NCI-H774 (cell line): Measurements from ENCODE around the gene COX20.
"Not testable (repeated sequence)": the region's sequence is repeated elsewhere in the genome, so short reads cannot be mapped to it uniquely, and the experiment has no call there.

Source experiments
- DNase-seq: peaks from one replicate; lab custom pipeline; 2025; lab: John Stamatoyannopoulos, UW

Gene COX20, protein sequence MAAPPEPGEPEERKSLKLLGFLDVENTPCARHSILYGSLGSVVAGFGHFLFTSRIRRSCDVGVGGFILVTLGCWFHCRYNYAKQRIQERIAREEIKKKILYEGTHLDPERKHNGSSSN

DNA sequence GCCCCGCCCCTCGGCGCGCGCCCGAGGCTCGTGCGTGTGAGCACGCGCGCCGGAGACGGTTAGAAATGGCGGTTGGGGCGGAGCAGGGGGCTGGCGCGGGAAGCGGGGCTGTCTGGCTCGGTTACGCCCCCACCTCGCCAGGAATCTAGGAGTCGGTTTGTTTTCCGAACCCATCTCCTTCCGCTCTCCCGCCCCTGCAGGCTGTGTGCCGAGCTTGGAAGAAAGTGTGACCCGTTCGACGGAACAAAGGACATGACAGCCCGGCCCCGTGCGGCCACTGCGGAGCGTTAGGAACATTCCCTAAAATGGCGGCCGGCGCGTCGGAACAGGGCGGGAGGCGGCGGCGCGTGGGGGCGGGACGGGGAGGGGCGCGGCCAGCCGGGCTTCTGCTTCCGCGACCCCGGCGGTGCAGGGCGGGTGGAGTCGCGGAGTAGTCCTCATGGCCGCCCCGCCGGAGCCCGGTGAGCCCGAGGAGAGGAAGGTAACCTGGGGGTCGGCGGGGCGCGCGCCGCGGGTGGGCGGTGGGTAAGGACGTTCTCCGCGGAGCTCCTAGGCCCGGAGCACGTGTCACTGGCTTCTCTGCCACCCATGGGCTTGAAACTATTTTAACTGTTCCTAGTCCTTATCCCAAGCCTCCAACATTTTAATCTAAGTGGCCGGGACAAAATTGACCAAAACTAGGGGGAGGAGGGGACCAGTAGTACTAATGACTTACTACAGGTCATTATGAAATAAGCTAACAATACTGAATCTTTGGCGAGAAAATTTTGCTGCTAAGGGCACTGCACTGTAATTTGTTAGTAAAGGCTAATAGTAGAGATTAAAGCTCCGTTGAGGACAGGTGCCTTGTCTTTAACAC, at the start of gene COX20:
Gene COX20, plus strand, starts transcription at position 383 of the 859 bp plus-strand sequence. Its CDS starts 57 bp downstream, at position 440.
- DNase-seq, result peak; percentile 95

DNA sequence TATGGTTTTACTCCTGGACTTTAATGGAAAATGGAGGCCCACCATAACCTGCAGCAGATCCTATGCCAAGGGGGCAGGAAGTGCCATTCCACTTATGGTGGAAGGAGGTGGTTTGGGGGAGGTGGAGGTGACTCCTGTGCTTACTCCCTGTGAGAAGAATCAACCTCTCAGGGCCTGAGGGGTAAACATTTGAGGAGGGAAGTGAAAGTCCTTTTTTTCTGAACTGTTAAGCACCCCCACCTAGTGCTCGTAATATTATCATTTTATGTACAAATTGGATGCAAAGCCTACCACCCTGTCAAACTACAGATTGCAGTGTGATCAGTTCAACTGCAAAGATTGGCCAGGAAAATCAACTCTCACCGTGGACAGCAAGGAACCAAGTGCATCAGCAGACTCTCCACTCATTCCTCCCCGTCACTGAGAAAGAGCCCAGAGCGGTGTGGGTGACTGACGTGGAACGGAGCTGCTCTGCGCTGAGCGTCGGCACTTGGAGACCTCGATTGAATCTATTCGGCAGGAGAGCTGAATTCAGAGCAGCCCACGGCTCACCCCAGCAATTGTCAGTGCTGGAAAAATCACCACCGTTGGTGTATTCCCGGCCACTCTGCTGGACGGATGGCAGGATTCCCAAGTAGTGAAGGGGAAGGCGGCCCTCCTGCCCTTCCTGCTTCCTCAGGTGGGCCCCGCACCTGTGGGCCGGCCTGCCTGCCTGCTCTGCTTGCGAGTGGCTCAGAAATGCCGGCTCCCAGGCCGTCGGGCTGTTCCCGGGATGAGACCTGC, 46.8 kb upstream of the COX20 start:
- no peak for DNase-seq

GRCh38 chr1:244789276-244789580, 46.2 kb upstream of the COX20 start:
- DNase-seq, result no peak

DNA sequence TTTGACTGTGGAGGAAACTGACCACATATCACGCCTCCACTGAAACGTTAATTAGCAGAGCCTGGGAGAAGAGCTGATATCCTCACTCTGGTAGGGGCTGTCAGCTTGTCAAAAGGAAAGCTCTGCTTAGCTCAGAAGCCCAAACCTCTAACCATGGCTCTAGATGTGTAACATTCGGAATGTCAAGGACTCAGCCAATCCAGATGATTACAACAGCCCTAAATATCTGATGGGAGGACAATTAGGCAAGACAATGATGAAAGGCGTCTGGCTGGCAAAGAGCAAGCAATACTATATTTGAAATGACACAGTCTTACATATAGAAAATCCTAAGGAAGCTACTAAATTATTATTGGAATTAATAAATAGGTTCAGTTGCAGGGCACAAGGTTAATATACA, 45.7 kb upstream of the COX20 start:
- DNase-seq, result no peak

DNA sequence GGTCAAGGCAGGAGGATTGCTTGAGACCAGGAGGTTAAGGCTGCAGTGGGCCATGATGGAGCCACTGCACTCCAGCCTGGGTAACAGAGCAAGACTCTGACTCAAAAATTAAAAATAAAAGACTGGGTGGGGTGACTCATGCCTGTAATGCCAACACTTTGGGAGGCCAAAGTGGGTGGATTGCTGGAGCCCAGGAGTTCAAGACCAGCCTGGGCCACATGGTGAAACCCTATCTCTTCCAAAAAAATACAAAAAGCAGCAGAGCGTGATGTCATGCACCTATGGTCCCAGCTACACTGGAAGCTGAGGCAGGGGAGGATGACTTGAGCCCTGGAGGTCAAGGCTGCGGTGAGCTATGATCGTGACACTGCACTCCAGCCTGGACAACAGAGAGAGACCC, 44.4 kb upstream of the COX20 start:
- DNase-seq, result no peak

- DNase-seq, result no peak
Observed at GRCh38 chr1:244792188-244792850, 43.1 kb upstream of the COX20 start.

DNA sequence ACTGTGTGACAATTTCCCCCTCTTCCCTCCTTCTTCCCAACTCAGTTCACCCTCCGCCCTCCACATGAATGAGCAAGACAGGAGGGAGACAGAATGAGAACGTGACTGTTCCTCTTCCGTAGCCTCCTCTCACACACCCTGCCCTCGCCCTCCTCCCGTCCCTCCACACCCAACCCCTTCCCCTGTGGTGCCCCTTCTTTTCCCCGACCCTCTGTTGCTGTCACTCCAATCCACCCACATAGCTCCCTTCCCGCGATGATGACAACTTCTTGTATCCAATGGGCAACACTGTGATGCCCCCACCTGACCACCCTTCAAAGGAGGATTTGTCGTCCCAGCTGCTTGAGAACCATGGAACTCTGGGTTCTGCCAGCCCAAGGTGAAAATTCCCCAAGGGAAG, 41.4 kb upstream of the COX20 start:
- DNase-seq, result no peak

GRCh38 chr1:244794516-244794915, 40.9 kb upstream of the COX20 start:
- not testable (repeated sequence) for DNase-seq

DNA sequence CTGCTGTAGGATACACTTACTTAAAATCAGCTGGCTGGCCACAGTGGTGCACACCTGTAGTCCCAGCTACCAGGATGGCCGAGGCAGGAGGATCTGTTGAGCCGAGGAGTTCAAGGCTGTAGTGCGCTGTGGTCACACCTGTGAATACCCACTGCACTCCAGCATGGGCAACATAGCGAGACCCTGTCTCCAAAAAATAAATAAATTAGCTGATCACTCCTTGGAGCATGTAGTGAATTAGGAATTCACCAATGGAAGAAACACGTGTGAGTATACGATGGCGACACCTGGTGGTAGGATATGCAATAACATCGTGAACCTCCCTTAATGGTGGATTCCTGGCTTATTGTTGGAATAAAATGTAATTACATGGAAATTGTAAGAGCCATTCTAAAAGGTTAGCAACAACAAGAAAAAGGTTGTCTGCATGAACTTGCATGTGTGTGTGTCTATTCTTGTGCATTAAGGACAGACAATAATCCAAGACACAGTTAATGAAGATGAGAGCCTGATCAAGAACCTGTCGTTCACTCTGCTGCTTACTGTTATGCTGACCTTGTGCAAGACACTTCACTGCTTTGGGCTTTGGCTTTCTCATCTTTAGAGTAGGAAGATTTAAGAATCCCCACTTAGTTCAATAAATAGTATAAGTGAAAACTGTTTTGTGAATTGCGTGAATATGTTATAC, 38.6 kb upstream of the COX20 start:
- DNase-seq, result peak; percentile 21

GRCh38 chr1:244800821-244801220, 34.6 kb upstream of the COX20 start:
- no peak for DNase-seq

DNA sequence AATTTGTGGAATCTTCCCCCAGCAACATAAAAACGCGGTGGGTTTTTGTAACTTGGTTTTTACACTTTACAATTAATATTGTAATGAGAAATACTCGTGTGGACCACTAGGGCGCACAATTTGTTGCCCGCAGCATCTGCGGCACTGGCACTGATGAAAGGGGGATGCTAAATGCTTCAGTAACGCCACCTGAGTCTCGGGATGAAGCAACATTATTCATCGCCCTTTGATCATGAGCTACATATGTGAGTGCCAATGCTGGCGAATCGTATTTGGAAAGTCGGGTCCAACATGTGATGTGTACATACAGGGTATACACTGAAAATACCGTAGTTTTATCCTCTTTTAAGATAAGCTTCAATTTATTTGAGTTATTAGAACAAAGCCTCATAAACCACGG, 34.2 kb upstream of the COX20 start:
- peak; percentile 24 for DNase-seq

DNA sequence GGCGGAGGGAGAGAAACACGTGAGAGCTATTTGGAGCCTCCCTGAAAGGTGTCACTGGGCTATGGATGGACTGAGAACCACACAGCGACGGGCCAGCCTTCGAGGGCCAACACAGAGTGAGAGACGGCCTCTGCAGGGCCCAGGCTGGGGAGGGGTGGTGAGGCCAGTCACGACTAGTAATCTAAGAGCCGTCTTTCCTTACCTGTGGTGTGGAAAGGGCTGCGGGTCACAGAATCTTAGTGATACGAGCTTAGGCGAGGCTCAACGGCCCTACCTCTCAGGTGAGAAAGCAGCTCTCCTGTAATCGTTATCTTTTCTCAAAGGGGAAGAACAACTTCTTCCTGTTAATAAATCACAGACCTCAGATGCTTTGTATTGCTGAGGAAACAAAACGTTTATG, 33.4 kb upstream of the COX20 start:
- DNase-seq, result no peak

GRCh38 chr1:244802556-244803239, 32.8 kb upstream of the COX20 start:
- DNase-seq, result no peak

- no peak for DNase-seq
Observed at GRCh38 chr1:244804841-244805240, 30.6 kb upstream of the COX20 start.

DNA sequence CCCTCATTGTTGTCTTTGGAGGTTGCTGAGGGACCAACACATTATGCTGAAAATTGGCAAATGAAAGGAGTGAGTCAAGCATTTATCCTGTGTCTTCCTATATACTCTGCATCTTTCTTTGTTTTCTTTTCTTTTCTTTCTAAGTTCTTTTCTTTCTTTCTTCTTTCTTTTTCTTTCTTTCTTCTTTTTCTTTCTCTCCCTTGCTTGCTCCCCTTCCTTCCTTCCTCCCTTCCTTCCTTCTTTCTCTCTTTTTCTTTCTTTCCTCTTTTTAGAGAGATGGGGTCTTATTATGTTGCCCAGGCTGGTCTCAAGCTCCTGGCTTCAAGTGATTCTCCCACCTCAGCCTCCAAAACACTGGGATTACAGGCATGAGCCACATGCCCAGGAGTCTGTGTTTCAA, 28.3 kb upstream of the COX20 start:
- DNase-seq, result no peak

DNA sequence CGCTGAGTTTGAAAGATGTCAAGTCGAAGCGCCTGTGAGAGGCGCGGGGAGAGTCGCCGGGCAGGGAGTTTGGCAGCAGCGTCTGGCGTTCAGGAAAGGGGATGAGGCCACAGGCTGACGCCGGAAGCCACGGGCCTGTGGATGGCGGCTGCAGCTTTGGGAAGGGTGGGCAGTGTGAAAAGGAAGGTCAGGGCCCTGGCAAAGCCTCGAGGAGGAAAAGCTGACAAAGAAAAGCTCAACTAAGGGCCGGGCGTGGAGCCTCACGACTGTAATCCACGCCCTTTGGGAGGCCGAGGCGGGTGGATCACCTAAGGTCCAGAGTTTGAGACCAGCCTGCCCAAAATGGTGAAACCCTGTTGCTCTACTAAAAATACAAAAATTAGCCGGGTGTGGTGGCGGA, 25.2 kb upstream of the COX20 start:
- DNase-seq, result no peak

- no peak for DNase-seq
Observed at GRCh38 chr1:244813327-244813726, 22.1 kb upstream of the COX20 start.

- DNase-seq, result no peak
Observed at GRCh38 chr1:244815600-244816099, 19.8 kb upstream of the COX20 start.

GRCh38 chr1:244817415-244817894, 18.0 kb upstream of the COX20 start:
- DNase-seq, result no peak

- no peak for DNase-seq
Observed at GRCh38 chr1:244820131-244820530, 15.3 kb upstream of the COX20 start.

GRCh38 chr1:244821134-244821533, 14.3 kb upstream of the COX20 start:
- DNase-seq, result no peak
